Anterior cingulate cortex (tissue), 58 donors: ENCODE data around the gene DNAJC3.
"Not testable (repeated sequence)": the region's sequence is repeated elsewhere in the genome, so short reads cannot be mapped to it uniquely, and the experiment has no call there.

Experiments
- DNase-seq, 58 donors: peaks; one replicate each; lab custom pipeline; 2025; lab: John Stamatoyannopoulos, UW

Gene DNAJC3

GRCh38 chr13:95754069-95754468 lies 77.1 kb downstream of the DNAJC3 start:
- no peak for DNase-seq

- no peak for DNase-seq
Measured at GRCh38 chr13:95756072-95756471, 79.1 kb downstream of the DNAJC3 start.

- peak in 4 of 58 donors; percentile 1 to 18 (median 4) for DNase-seq
Measured at GRCh38 chr13:95762626-95763025, 85.7 kb downstream of the DNAJC3 start.

- DNase-seq = no peak
Measured at GRCh38 chr13:95763601-95764000, 86.7 kb downstream of the DNAJC3 start.

GRCh38 chr13:95771905-95772304 lies 95.0 kb downstream of the DNAJC3 start:
- DNase-seq = no peak

- no peak for DNase-seq
Measured at GRCh38 chr13:95779522-95779921, 102.6 kb downstream of the DNAJC3 start.

GRCh38 chr13:95781016-95781415 lies 104.1 kb downstream of the DNAJC3 start:
- DNase-seq = no peak

GRCh38 chr13:95781940-95782339 lies 105.0 kb downstream of the DNAJC3 start:
- not testable (repeated sequence) for DNase-seq

- DNase-seq = no peak
Measured at GRCh38 chr13:95783747-95784146, 106.8 kb downstream of the DNAJC3 start.

- peak in 1 of 58 donors; percentile 1 for DNase-seq
Measured at GRCh38 chr13:95784161-95784899, 107.4 kb downstream of the DNAJC3 start.

GRCh38 chr13:95784900-95785290 lies 108.0 kb downstream of the DNAJC3 start:
- DNase-seq = no peak

- DNase-seq = no peak
Measured at GRCh38 chr13:95787356-95788099, 110.6 kb downstream of the DNAJC3 start.

GRCh38 chr13:95788100-95788463 lies 111.1 kb downstream of the DNAJC3 start:
- DNase-seq = no peak

GRCh38 chr13:95789315-95789714 lies 112.4 kb downstream of the DNAJC3 start:
- DNase-seq = not testable (repeated sequence)

GRCh38 chr13:95791084-95791722 lies 114.3 kb downstream of the DNAJC3 start:
- no peak for DNase-seq

- no peak for DNase-seq
Measured at GRCh38 chr13:95793018-95793555, 116.1 kb downstream of the DNAJC3 start.

- DNase-seq = no peak
Measured at GRCh38 chr13:95793781-95794180, 116.8 kb downstream of the DNAJC3 start.

GRCh38 chr13:95797016-95797415 lies 120.1 kb downstream of the DNAJC3 start:
- DNase-seq = no peak

- DNase-seq = no peak
Measured at GRCh38 chr13:95800436-95800835, 123.5 kb downstream of the DNAJC3 start.

- DNase-seq = no peak
Measured at GRCh38 chr13:95801825-95802224, 124.9 kb downstream of the DNAJC3 start.

GRCh38 chr13:95805921-95806320 lies 129.0 kb downstream of the DNAJC3 start:
- no peak for DNase-seq
